Midbrain (tissue), 1 donor: ENCODE data around the gene RCOR1.
"Not testable (repeated sequence)": the region's sequence is repeated elsewhere in the genome, so short reads cannot be mapped to it uniquely, and the experiment has no call there.

Experiments
- DNase-seq: peaks from one replicate; lab custom pipeline; 2025; lab: John Stamatoyannopoulos, UW

Gene RCOR1

GRCh38 chr14:102629808-102630350 is 37.4 kb downstream of the RCOR1 start:
- DNase-seq: no peak

- DNase-seq: no peak
Measured at GRCh38 chr14:102630405-102630804, 38.0 kb downstream of the RCOR1 start.

GRCh38 chr14:102630881-102631280 is 38.4 kb downstream of the RCOR1 start:
- DNase-seq: no peak

GRCh38 chr14:102633906-102634595 is 41.6 kb downstream of the RCOR1 start:
- DNase-seq: no peak

- DNase-seq: not testable (repeated sequence)
Measured at GRCh38 chr14:102639611-102640010, 47.2 kb downstream of the RCOR1 start.

GRCh38 chr14:102644523-102644922 is 52.1 kb downstream of the RCOR1 start:
- DNase-seq: no peak

GRCh38 chr14:102645746-102646440 is 53.4 kb downstream of the RCOR1 start:
- no peak for DNase-seq

- DNase-seq: no peak
Measured at GRCh38 chr14:102646615-102647014, 54.2 kb downstream of the RCOR1 start.

- DNase-seq: no peak
Measured at GRCh38 chr14:102652194-102652593, 59.7 kb downstream of the RCOR1 start.

- no peak for DNase-seq
Measured at GRCh38 chr14:102654298-102654697, 61.8 kb downstream of the RCOR1 start.

- no peak for DNase-seq
Measured at GRCh38 chr14:102655137-102655536, 62.7 kb downstream of the RCOR1 start.

- DNase-seq: no peak
Measured at GRCh38 chr14:102659797-102660196, 67.3 kb downstream of the RCOR1 start.

- no peak for DNase-seq
Measured at GRCh38 chr14:102661614-102662013, 69.2 kb downstream of the RCOR1 start.

GRCh38 chr14:102662636-102663430 is 70.4 kb downstream of the RCOR1 start:
- DNase-seq: no peak

GRCh38 chr14:102663440-102663839 is 71.0 kb downstream of the RCOR1 start:
- DNase-seq: no peak

- no peak for DNase-seq
Measured at GRCh38 chr14:102665621-102666020, 73.2 kb downstream of the RCOR1 start.

- no peak for DNase-seq
Measured at GRCh38 chr14:102666635-102667034, 74.2 kb downstream of the RCOR1 start.

- DNase-seq: no peak
Measured at GRCh38 chr14:102667703-102668102, 75.3 kb downstream of the RCOR1 start.

GRCh38 chr14:102668291-102668873 is 75.9 kb downstream of the RCOR1 start:
- DNase-seq: no peak

GRCh38 chr14:102671410-102671809 is 79.0 kb downstream of the RCOR1 start:
- DNase-seq: no peak

- no peak for DNase-seq
Measured at GRCh38 chr14:102672410-102672960, 80.0 kb downstream of the RCOR1 start.

- DNase-seq: no peak
Measured at GRCh38 chr14:102675396-102675795, 82.9 kb downstream of the RCOR1 start.
